ENCODE data around the gene KRT36. TPM values are rescaled to one million over a fixed set of nuclear protein-coding genes. Genes with fewer than 3 reads are reported as not detected.

Gene KRT36
- not detected for total RNA-seq

GRCh38 chr17:41489531-41489930, at the start of gene KRT36:
Gene KRT36 (minus strand): TSS chr17:41489910. CDS start chr17:41489864, 46 bp downstream.
- Mint-ChIP-seq H3K36me3 (ENCODE audit: low read depth) (no peaks in the 10 kb centered on the region), H3K4me1 (ENCODE audit: low read depth) (peaks cover 2% of the 10 kb centered on the region), H3K27ac (no peak within 1 kb of the TSS), H3K4me3 (no peak within 1 kb of the TSS), H3K9me3 (no peaks in the 10 kb centered on the region), H3K27me3 (peaks cover 2% of the 10 kb centered on the region)
- CTCF ChIA-PET = interaction anchor here (3.6 kb wide), 2 partner anchors 159 to 173 kb away, joined by 13 to 14 read pairs; no protein-coding TSS in a partner anchor
- POLR2A ChIA-PET = no interaction called here
- DNase-seq (no peak), ATAC-seq (no peak)
- intact Hi-C loops (cut with micrococcal nuclease) = no loop called here
- no peak for TF ChIP-seq CTCF (IDR thresholded peaks at IDR 0.05)

GRCh38 chr17:41539071-41539492, 49.4 kb upstream of the KRT36 start:
- POLR2A ChIA-PET = no interaction called here
- CTCF ChIA-PET = no interaction called here
- Mint-ChIP-seq H3K36me3 (ENCODE audit: low read depth) (no peaks in the 10 kb centered on the region), H3K9me3 (no peaks in the 10 kb centered on the region), H3K4me1 (ENCODE audit: low read depth) (no peaks in the 10 kb centered on the region), H3K27me3 (peaks cover 9% of the 10 kb centered on the region), H3K27ac (no peak overlapping the region), H3K4me3 (no peak overlapping the region)
- no peak for TF ChIP-seq CTCF (IDR thresholded peaks at IDR 0.05)
- intact Hi-C loops (cut with micrococcal nuclease) = no loop called here
- ATAC-seq (no peak), DNase-seq (no peak)

GRCh38 chr17:41538565-41538991, 48.9 kb upstream of the KRT36 start:
- POLR2A ChIA-PET = no interaction called here
- intact Hi-C loops (cut with micrococcal nuclease) = no loop called here
- H3K4me1 Mint-ChIP-seq (ENCODE audit: low read depth) = no peaks in the 10 kb centered on the region
- DNase-seq = no peak
- peaks cover 12% of the 10 kb centered on the region for H3K27me3 Mint-ChIP-seq
- no peak overlapping the region for H3K27ac Mint-ChIP-seq
- H3K9me3 Mint-ChIP-seq = no peaks in the 10 kb centered on the region
- no peak for TF ChIP-seq CTCF (IDR thresholded peaks at IDR 0.05)
- ATAC-seq = no peak
- H3K4me3 Mint-ChIP-seq = no peak overlapping the region
- H3K36me3 Mint-ChIP-seq (ENCODE audit: low read depth) = no peaks in the 10 kb centered on the region
- CTCF ChIA-PET = interaction anchor here (1.4 kb wide), 1 partner anchor 11 kb away, joined by 6 read pairs; no protein-coding TSS in a partner anchor

- Mint-ChIP-seq H3K4me1 (ENCODE audit: low read depth) (no peaks in the 10 kb centered on the region), H3K27me3 (peaks cover 15% of the 10 kb centered on the region), H3K4me3 (no peak overlapping the region), H3K9me3 (no peaks in the 10 kb centered on the region), H3K27ac (no peak overlapping the region), H3K36me3 (ENCODE audit: low read depth) (no peaks in the 10 kb centered on the region)
- no peak for ATAC-seq
- intact Hi-C loops (cut with micrococcal nuclease) = no loop called here
- ChIA-PET POLR2A (no interaction called here), CTCF (interaction anchor here (1.4 kb wide), 1 partner anchor 11 kb away, joined by 6 read pairs; no protein-coding TSS in a partner anchor)
- no peak for TF ChIP-seq CTCF (IDR thresholded peaks at IDR 0.05)
- no peak for DNase-seq
Measured at GRCh38 chr17:41537990-41538389, 48.3 kb upstream of the KRT36 start.

- no peaks in the 10 kb centered on the region for H3K36me3 Mint-ChIP-seq (ENCODE audit: low read depth)
- ATAC-seq (no peak), DNase-seq (no peak)
- intact Hi-C loops (cut with micrococcal nuclease) = no loop called here
- H3K9me3 Mint-ChIP-seq = no peaks in the 10 kb centered on the region
- ChIA-PET CTCF (interaction anchor here (1.4 kb wide), 2 partner anchors 12 to 125 kb away, joined by 4 to 6 read pairs; no protein-coding TSS in a partner anchor), POLR2A (no interaction called here)
- H3K4me3 Mint-ChIP-seq = no peak overlapping the region
- no peaks in the 10 kb centered on the region for H3K4me1 Mint-ChIP-seq (ENCODE audit: low read depth)
- no peak for TF ChIP-seq CTCF (IDR thresholded peaks at IDR 0.05)
- H3K27me3 Mint-ChIP-seq = peaks cover 20% of the 10 kb centered on the region
- H3K27ac Mint-ChIP-seq = no peak overlapping the region
Measured at GRCh38 chr17:41537614-41537954, 47.9 kb upstream of the KRT36 start.
